Fibroblast of mammary gland (primary cell): ENCODE measurements around the gene IL1RAPL1.

Source experiments
- DNase-seq: peaks from one replicate; pipeline ENCODE4 v3.0.0-alpha.2; 2010; ENCODE audit warnings: low read depth
- H3K4me3 ChIP-seq: 2 replicates; pipeline ENCODE4 v1.5.1; 2011; ENCODE audit warnings: low read depth, mild to moderate bottlenecking, low read length, moderate library complexity; ENCODE audit not compliant: control insufficient read depth
- CTCF ChIP-seq: conservative IDR thresholded peaks from 2 replicates; pipeline ENCODE4 v1.5.1; 2011; ENCODE audit warnings: low read depth, low read length, inconsistent platforms; ENCODE audit not compliant: control insufficient read depth, insufficient read depth

The IL1RAPL1 gene

DNA sequence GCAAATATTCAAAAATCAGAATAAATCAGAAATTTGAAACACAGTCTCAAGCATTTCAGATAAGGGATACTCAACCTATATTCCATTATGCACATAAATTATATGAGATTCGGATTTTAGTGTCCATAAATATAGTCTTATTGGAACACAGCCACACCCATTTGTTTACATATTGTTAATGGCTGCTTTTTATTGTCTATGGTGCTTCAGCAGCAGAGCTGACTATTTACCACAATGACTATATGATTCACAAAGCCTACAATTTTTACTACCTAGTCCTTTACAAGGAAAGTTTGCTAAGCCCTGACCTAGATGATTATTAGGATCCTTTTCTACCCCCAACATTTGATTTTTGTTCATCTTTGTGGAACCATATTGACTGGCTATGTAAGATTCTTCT lies 63.9 kb downstream of the IL1RAPL1 start:
- H3K4me3 ChIP-seq = no peak overlapping the region
- DNase-seq = no peak
- TF ChIP-seq CTCF = no peak

DNA sequence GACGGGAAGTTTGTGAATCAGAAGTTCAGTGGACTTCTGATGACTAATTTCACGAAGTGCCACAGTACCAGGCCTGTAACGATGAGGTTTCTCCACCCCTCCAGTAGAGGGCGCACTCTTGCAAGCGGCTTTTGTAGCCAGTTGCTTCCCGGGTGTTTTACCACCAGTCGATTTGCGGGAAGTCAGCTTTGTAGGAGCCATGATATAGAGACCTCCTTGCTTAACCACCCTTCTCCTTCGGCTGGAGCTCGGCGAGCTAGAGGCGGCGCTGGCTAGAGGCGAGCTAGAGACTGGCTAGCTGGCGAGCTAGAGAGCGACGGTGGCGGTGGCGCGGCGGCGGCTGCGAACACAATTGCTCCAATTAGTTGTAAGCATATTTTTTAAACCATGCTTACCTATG lies 72.0 kb downstream of the IL1RAPL1 start:
- H3K4me3 ChIP-seq = no peak overlapping the region
- DNase-seq = no peak
- peak; percentile 14 for TF ChIP-seq CTCF

DNA sequence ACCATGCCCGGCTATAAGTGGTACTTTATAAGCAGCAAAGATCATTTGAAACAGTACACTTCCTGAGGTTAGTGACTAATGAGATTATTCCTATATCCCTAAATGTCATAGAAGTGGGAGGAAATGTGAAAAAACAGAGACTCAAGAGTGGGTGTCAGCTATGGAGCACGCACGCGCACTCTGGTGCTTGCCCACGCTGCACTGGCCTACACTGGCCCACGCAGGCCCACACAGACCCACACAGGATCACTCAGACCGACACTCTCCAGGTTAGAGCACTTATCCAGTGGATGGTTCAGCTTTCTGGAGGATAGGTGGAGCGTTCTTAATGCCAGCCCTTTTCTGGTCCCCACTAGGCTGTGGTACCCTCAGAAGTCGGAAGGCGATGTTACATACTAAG lies 78.5 kb downstream of the IL1RAPL1 start:
- TF ChIP-seq CTCF = no peak
- H3K4me3 ChIP-seq = no peak overlapping the region
- no peak for DNase-seq

DNA sequence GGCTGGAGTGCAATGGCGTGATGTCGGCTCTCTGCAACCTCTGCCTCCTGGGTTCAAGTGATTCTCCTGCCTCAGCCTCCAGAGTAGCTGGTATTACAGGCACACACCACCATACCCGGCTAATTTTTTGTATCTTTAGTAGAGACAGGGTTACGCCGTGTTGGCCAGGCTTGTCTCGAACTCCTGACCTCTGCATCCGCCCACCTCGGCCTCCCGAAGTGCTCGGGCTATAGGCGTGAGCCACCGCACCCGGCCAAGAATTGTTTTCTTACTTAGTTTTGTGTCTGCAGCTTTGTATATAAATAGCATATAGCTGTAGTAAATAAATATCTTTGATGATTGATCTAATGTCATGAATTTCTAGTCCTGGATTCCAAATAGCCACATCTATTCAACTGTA lies 81.1 kb downstream of the IL1RAPL1 start:
- no peak for DNase-seq
- no peak for TF ChIP-seq CTCF
- no peak overlapping the region for H3K4me3 ChIP-seq

DNA sequence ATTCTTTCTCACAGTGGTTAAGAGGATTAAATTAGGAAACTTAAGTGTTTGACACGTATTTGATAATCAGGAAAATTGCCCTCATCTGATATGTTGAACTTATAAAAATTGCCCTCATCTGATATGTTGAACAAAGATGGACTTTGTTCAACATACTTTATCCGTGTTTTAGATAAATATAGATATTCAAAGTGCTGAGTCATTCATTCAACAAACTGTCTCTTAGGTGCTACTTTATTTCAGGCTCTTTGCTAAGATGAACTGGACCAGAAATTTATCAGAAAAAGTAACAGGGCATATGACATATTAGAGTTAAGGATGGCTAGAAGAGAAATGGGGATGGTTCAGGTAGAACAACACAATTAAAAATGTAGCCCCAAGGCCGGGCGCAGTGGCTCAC lies 81.7 kb downstream of the IL1RAPL1 start:
- no peak for DNase-seq
- no peak overlapping the region for H3K4me3 ChIP-seq

GRCh38 chrX:28670074-28670473 lies 82.8 kb downstream of the IL1RAPL1 start:
- no peak for TF ChIP-seq CTCF
- DNase-seq = no peak
- H3K4me3 ChIP-seq = no peak overlapping the region

More for the DNA sequence above, 81.7 kb downstream of the IL1RAPL1 start:
- TF ChIP-seq CTCF = no peak

GRCh38 chrX:28675173-28675572 lies 87.9 kb downstream of the IL1RAPL1 start:
- no peak for TF ChIP-seq CTCF
- no peak overlapping the region for H3K4me3 ChIP-seq
- no peak for DNase-seq
